Keratinocyte (primary cell): Measurements from ENCODE around the gene ADNP2.

Experiments used
- CTCF ChIP-seq, 3 experiments: IDR thresholded peaks in 1 of 3; conservative IDR thresholded peaks in 1 of 3; optimal IDR thresholded peaks in 1 of 3; 2 replicates in 2 of 3; 3 replicates in 1 of 3; pipeline versions ENCODE3 to v1.5.1; 2011; ENCODE audit warnings: low read length in 3 of 3, mild to moderate bottlenecking in 3 of 3, moderate library complexity in 2 of 3, control low read depth in 1 of 3, inconsistent platforms in 1 of 3; ENCODE audit not compliant: insufficient read depth in 2 of 3; ENCODE audit errors: extremely low read depth in 1 of 3
- EZH2 ChIP-seq: IDR thresholded peaks from one replicate; pipeline ENCODE4 v1.6.1; 2012; ENCODE audit warnings: inconsistent platforms, mild to moderate bottlenecking, low read length, moderate library complexity

- no peak for TF ChIP-seq CTCF (optimal IDR thresholded peaks at IDR 0.05 in 1 of 3, IDR thresholded peaks at IDR 0.05 in 1 of 3, conservative IDR thresholded peaks at IDR 0.05 in 1 of 3; ENCODE audit: extremely low read depth in 1 of 3, insufficient read depth in 2 of 3, low read length in 3 of 3)
- no peak for TF ChIP-seq EZH2
Observed at GRCh38 chr18:80176334-80177073, 67.4 kb downstream of the ADNP2 start.
